Measurements from ENCODE around the gene KLHDC3. TPM values are rescaled to one million over a fixed set of nuclear protein-coding genes. Genes with fewer than 3 reads are reported as not detected.

The KLHDC3 gene
- total and polyA plus RNA-seq, 2 donors (not counting 1 experiment from before 2014, with no cell fraction given) = 47.4 to 50.7 TPM

DNA sequence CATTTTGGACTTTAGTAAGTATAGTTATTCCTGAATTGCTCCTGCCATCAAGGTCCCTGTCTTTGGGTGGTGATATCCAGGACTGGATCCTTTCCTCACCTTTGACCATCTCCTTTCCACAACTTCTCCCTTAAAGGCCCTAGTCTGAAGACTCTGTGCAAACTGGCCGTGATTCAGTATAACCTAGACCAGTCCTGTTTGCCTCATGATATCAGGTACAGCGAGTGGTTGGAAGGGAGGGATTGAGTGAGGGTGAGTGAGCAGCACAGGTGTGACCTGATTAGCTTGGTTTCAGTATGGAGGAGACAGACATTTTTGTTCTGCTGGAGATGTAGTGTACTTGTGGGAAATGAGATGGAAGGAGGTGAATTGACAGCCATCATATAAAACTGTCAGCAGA is 5.1 kb downstream of the KLHDC3 start:
- peaks cover 59% of the 10 kb centered on the region for H3K79me2 ChIP-seq (ENCODE audit: control insufficient read depth, insufficient read depth, low read length)
- Mint-ChIP-seq H3K9me3 (ENCODE audit: insufficient read depth) (no peaks in the 10 kb centered on the region), H3K4me3 (peak overlapping the region; percentile 27), H3K4me1 (peaks cover 38% of the 10 kb centered on the region), H3K27ac (no peak overlapping the region), H3K27me3 (no peaks in the 10 kb centered on the region)
- H3K4me2 ChIP-seq (replicated peaks; ENCODE audit: low read depth, low read length, poor library complexity, severe bottlenecking) = no peak overlapping the region
- H3K9me3 ChIP-seq (ENCODE audit: control extremely low read depth in 1 of 3, control insufficient read depth in 2 of 3, insufficient read depth in 1 of 3, low read length in 2 of 3) = no peaks in the 10 kb centered on the region
- ChIA-PET POLR2A (no interaction called here), CTCF (no interaction called here)
- no peak overlapping the region for H3K27ac ChIP-seq (ENCODE audit: low read length in 2 of 2)
- ATAC-seq (ENCODE audit: low read depth) = no peak
- no peak overlapping the region for H3K4me3 ChIP-seq (ENCODE audit: control extremely low read depth in 1 of 5, extremely low read depth in 1 of 5, insufficient read depth in 1 of 5, low read depth in 2 of 5, low read length in 4 of 5)
- no peak overlapping the region for H2AFZ ChIP-seq (ENCODE audit: insufficient read depth, low read depth, low read length, poor library complexity, severe bottlenecking)
- H3K9ac ChIP-seq (ENCODE audit: low read length) = no peak overlapping the region
- no peak for DNase-seq
- H3K27me3 ChIP-seq (replicated peaks in 1 of 4; ENCODE audit: control extremely low read depth in 1 of 4, control insufficient read depth in 3 of 4, insufficient read depth in 4 of 4, low read length in 3 of 4) = no peaks in the 10 kb centered on the region
- TF ChIP-seq, protein P1, sequence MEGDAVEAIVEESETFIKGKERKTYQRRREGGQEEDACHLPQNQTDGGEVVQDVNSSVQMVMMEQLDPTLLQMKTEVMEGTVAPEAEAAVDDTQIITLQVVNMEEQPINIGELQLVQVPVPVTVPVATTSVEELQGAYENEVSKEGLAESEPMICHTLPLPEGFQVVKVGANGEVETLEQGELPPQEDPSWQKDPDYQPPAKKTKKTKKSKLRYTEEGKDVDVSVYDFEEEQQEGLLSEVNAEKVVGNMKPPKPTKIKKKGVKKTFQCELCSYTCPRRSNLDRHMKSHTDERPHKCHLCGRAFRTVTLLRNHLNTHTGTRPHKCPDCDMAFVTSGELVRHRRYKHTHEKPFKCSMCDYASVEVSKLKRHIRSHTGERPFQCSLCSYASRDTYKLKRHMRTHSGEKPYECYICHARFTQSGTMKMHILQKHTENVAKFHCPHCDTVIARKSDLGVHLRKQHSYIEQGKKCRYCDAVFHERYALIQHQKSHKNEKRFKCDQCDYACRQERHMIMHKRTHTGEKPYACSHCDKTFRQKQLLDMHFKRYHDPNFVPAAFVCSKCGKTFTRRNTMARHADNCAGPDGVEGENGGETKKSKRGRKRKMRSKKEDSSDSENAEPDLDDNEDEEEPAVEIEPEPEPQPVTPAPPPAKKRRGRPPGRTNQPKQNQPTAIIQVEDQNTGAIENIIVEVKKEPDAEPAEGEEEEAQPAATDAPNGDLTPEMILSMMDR (IDR thresholded peaks at IDR 0.05) = no peak
- TF ChIP-seq EZH2 (IDR thresholded peaks at IDR 0.05; ENCODE audit: borderline replicate concordance, insufficient read depth, low read depth, low read length, poor library complexity, severe bottlenecking) = no peak
- intact Hi-C loops (cut with micrococcal nuclease) = no loop called here
- WGBS (ENCODE audit: insufficient coverage) = 100% methylated on average over 2 of the region's 2 CpGs
- H3K36me3 ChIP-seq (replicated peaks in 1 of 2; ENCODE audit: control extremely low read depth in 1 of 2, control insufficient read depth in 1 of 2, extremely low read depth in 1 of 2, insufficient read depth in 2 of 2, low read length in 1 of 2) = peaks cover 3 to 30% of the 10 kb centered on the region in 2 experiments
- peaks cover 13 to 36% of the 10 kb centered on the region in 2 donors for H3K4me1 ChIP-seq (ENCODE audit: control insufficient read depth in 2 of 2, insufficient read depth in 2 of 2, low read length in 2 of 2)
- H4K20me1 ChIP-seq (ENCODE audit: control insufficient read depth, insufficient read depth, low read length, poor library complexity, severe bottlenecking) = peaks cover 49% of the 10 kb centered on the region

GRCh38 chr6:43020052-43020705 is 6.1 kb downstream of the KLHDC3 start:
- CTCF ChIA-PET = interaction anchor here (1.2 kb wide), 1 partner anchor 120 kb away, joined by 6 read pairs; no protein-coding TSS in a partner anchor

More at GRCh38 chr6:43020052-43020705, 6.1 kb downstream of the KLHDC3 start:
- Histone ChIP-seq H3K79me2 (ENCODE audit: control insufficient read depth, insufficient read depth, low read length) (peaks cover 49% of the 10 kb centered on the region), H3K9ac (ENCODE audit: low read length) (no peak overlapping the region), H3K9me3 (ENCODE audit: control extremely low read depth in 1 of 3, control insufficient read depth in 2 of 3, insufficient read depth in 1 of 3, low read length in 2 of 3) (no peaks in the 10 kb centered on the region), H3K4me1 (ENCODE audit: control insufficient read depth in 2 of 2, insufficient read depth in 2 of 2, low read length in 2 of 2) (peaks cover 5 to 29% of the 10 kb centered on the region in 2 donors), H3K4me2 (replicated peaks; ENCODE audit: low read depth, low read length, poor library complexity, severe bottlenecking) (no peak overlapping the region), H3K27me3 (replicated peaks in 1 of 4; ENCODE audit: control extremely low read depth in 1 of 4, control insufficient read depth in 3 of 4, insufficient read depth in 4 of 4, low read length in 3 of 4) (no peaks in the 10 kb centered on the region), H3K27ac (ENCODE audit: low read length in 2 of 2) (no peak overlapping the region), H2AFZ (ENCODE audit: insufficient read depth, low read depth, low read length, poor library complexity, severe bottlenecking) (no peak overlapping the region), H3K36me3 (replicated peaks in 1 of 2; ENCODE audit: control extremely low read depth in 1 of 2, control insufficient read depth in 1 of 2, extremely low read depth in 1 of 2, insufficient read depth in 2 of 2, low read length in 1 of 2) (peaks cover 3 to 40% of the 10 kb centered on the region in 2 experiments), H3K4me3 (ENCODE audit: control extremely low read depth in 1 of 5, extremely low read depth in 1 of 5, insufficient read depth in 1 of 5, low read depth in 2 of 5, low read length in 4 of 5) (no peak overlapping the region), H4K20me1 (ENCODE audit: control insufficient read depth, insufficient read depth, low read length, poor library complexity, severe bottlenecking) (peaks cover 39% of the 10 kb centered on the region)
- intact Hi-C loops (cut with micrococcal nuclease) = no loop called here
- POLR2A ChIA-PET = interaction anchor here (1.3 to 1.6 kb wide), 2 partner anchors 34 to 162 kb away, joined by 4 to 12 read pairs; partner anchors contain the start of genes CUL7 and CUL9
- no peak for DNase-seq
- ATAC-seq (ENCODE audit: low read depth) = no peak
- Mint-ChIP-seq H3K4me3 (peak overlapping the region; percentile 60), H3K9me3 (ENCODE audit: insufficient read depth) (no peaks in the 10 kb centered on the region), H3K27me3 (no peaks in the 10 kb centered on the region), H3K27ac (peak overlapping the region; percentile 32), H3K4me1 (peaks cover 35% of the 10 kb centered on the region)
- 100% methylated on average over 1 of the region's 3 CpGs for WGBS (ENCODE audit: insufficient coverage)
- TF ChIP-seq, protein P1 (IDR thresholded peaks at IDR 0.05) = no peak
- no peak for TF ChIP-seq EZH2 (IDR thresholded peaks at IDR 0.05; ENCODE audit: borderline replicate concordance, insufficient read depth, low read depth, low read length, poor library complexity, severe bottlenecking)
